Karpas-422 (cell line): ENCODE measurements around the gene PHGDH. TPM values are rescaled to one million over a fixed set of nuclear protein-coding genes. Genes with fewer than 3 reads are reported as not detected.
"Not testable (repeated sequence)": the region's sequence is repeated elsewhere in the genome, so short reads cannot be mapped to it uniquely, and the experiment has no call there.

Experiments
- DNase-seq: peaks from one replicate; pipeline ENCODE4 v3.0.0-alpha.2; 2015
- H2AFZ ChIP-seq: fragments of 200-600 bp; sonication (generic); 2 replicates; pipeline ENCODE4 v1.6.1; 2014; ENCODE audit warnings: antibody characterized with exemption, low read length, mixed read lengths
- H3K27ac ChIP-seq: fragments of 200-600 bp; sonication (generic); 2 replicates; pipeline ENCODE4 v1.5.1; 2014; ENCODE audit warnings: mild to moderate bottlenecking, low read length, moderate library complexity
- H3K27me3 ChIP-seq: fragments of 200-600 bp; sonication (generic); 2 replicates; pipeline ENCODE4 v1.6.1; 2014; ENCODE audit warnings: low read length, mixed read lengths
- H3K36me3 ChIP-seq: fragments of 200-600 bp; sonication (generic); 2 replicates; pipeline ENCODE4 v1.6.1; 2014; ENCODE audit warnings: low read length, mixed read lengths; ENCODE audit not compliant: insufficient read depth
- H3K4me1 ChIP-seq: fragments of 200-600 bp; sonication (generic); 2 replicates; pipeline ENCODE4 v1.6.1; 2014; ENCODE audit warnings: mild to moderate bottlenecking, low read length, mixed read lengths
- H3K4me2 ChIP-seq: fragments of 200-600 bp; sonication (generic); 2 replicates; pipeline ENCODE4 v1.6.1; 2014; ENCODE audit warnings: low read length, low read depth, mild to moderate bottlenecking; ENCODE audit not compliant: poor library complexity, severe bottlenecking
- H3K4me3 ChIP-seq: fragments of 200-600 bp; sonication (generic); 2 replicates; pipeline ENCODE4 v1.5.1; 2014; ENCODE audit warnings: mild to moderate bottlenecking, antibody characterized with exemption, low read length, mixed read lengths
- H3K79me2 ChIP-seq: fragments of 200-600 bp; sonication (generic); 2 replicates; pipeline ENCODE4 v1.6.1; 2014; ENCODE audit warnings: mild to moderate bottlenecking, low read length, mixed read lengths
- H3K9ac ChIP-seq: fragments of 200-600 bp; sonication (generic); 2 replicates; pipeline ENCODE4 v1.6.0; 2014; ENCODE audit warnings: low read length
- H3K9me2 ChIP-seq: fragments of 200-600 bp; sonication (generic), shearing (Covaris generic); replicated peaks from 2 replicates; pipeline ENCODE4 v1.6.0; 2014; ENCODE audit warnings: mild to moderate bottlenecking, low read length, moderate library complexity; ENCODE audit not compliant: insufficient read depth
- H3K9me3 ChIP-seq: fragments of 300-700, 200-600 bp; sonication (generic); 2 replicates; pipeline ENCODE4 v1.6.1; 2014; ENCODE audit warnings: low read length, mixed read lengths
- H4K20me1 ChIP-seq: fragments of 200-600 bp; sonication (generic); 2 replicates; pipeline ENCODE4 v1.6.1; 2014; ENCODE audit warnings: mild to moderate bottlenecking, antibody characterized with exemption, low read length, low read depth; ENCODE audit not compliant: insufficient read depth
- total RNA-seq: library from RNA; depleted of rRNA; stranded (reverse); fragments of >200 nt; shearing (Covaris generic); gene quantifications from 2 replicates; pipeline ENCODE4 v1.2.3, GENCODE V29; 2014; ENCODE audit warnings: low replicate concordance

The PHGDH gene
- total RNA-seq, 1 experiment from 2014 or later: 16.3 TPM

- Histone ChIP-seq H4K20me1 (no peaks in the 10 kb centered on the region), H3K4me2 (no peak overlapping the region), H3K27ac (no peak overlapping the region), H3K9ac (no peak overlapping the region), H2AFZ (no peak overlapping the region), H3K4me3 (no peak overlapping the region), H3K27me3 (no peaks in the 10 kb centered on the region), H3K36me3 (no peaks in the 10 kb centered on the region), H3K79me2 (no peaks in the 10 kb centered on the region), H3K9me2 (no peaks in the 10 kb centered on the region), H3K4me1 (no peaks in the 10 kb centered on the region), H3K9me3 (no peaks in the 10 kb centered on the region)
- DNase-seq: no peak
Observed at GRCh38 chr1:119703666-119704450, 7.9 kb upstream of the PHGDH start.

GRCh38 chr1:119706599-119706998 is 5.1 kb upstream of the PHGDH start:
- not testable (repeated sequence) for H3K27ac ChIP-seq, H3K4me1 ChIP-seq, H3K4me2 ChIP-seq, H3K27me3 ChIP-seq, H2AFZ ChIP-seq, H3K9ac ChIP-seq, H3K79me2 ChIP-seq, H3K36me3 ChIP-seq, DNase-seq, H3K9me3 ChIP-seq, H4K20me1 ChIP-seq, H3K9me2 ChIP-seq, H3K4me3 ChIP-seq

- not testable (repeated sequence) for H3K27me3 ChIP-seq, H3K27ac ChIP-seq, H3K4me3 ChIP-seq, H3K4me2 ChIP-seq, H3K9ac ChIP-seq, H3K4me1 ChIP-seq, H3K36me3 ChIP-seq, H3K79me2 ChIP-seq, H3K9me2 ChIP-seq, H3K9me3 ChIP-seq, DNase-seq, H4K20me1 ChIP-seq, H2AFZ ChIP-seq
Observed at GRCh38 chr1:119711356-119711803, 354 bp upstream of the PHGDH start.

- Histone ChIP-seq H3K9ac (peak overlapping the region; percentile 43; the same call in 1 of the 2 replicates), H3K79me2 (no peaks in the 10 kb centered on the region), H3K9me3 (no peaks in the 10 kb centered on the region), H3K9me2 (no peaks in the 10 kb centered on the region), H3K27ac (no peak overlapping the region), H3K36me3 (no peaks in the 10 kb centered on the region), H3K4me3 (peak overlapping the region; percentile 43; the same call in 1 of the 2 replicates), H3K27me3 (no peaks in the 10 kb centered on the region), H2AFZ (no peak overlapping the region), H4K20me1 (no peaks in the 10 kb centered on the region), H3K4me1 (no peaks in the 10 kb centered on the region; the same call in 1 of the 2 replicates), H3K4me2 (no peak overlapping the region)
- DNase-seq: no peak
Observed at GRCh38 chr1:119712342-119713038, 756 bp downstream of the PHGDH start.

- Histone ChIP-seq H3K4me2 (no peak overlapping the region), H3K9me3 (no peaks in the 10 kb centered on the region), H3K9me2 (no peaks in the 10 kb centered on the region), H3K27me3 (no peaks in the 10 kb centered on the region), H3K9ac (peak overlapping the region; percentile 24; the same call in 1 of the 2 replicates), H4K20me1 (no peaks in the 10 kb centered on the region), H3K4me1 (no peaks in the 10 kb centered on the region; the same call in 1 of the 2 replicates), H3K36me3 (no peaks in the 10 kb centered on the region), H3K27ac (no peak overlapping the region), H2AFZ (no peak overlapping the region), H3K4me3 (peak overlapping the region; percentile 19; the same call in 1 of the 2 replicates), H3K79me2 (no peaks in the 10 kb centered on the region)
- no peak for DNase-seq
Observed at GRCh38 chr1:119713039-119713748, 1.5 kb downstream of the PHGDH start.

GRCh38 chr1:119713749-119714456 is 2.2 kb downstream of the PHGDH start:
- no peaks in the 10 kb centered on the region; the same call in 1 of the 2 replicates for H3K4me1 ChIP-seq
- DNase-seq: no peak
- no peaks in the 10 kb centered on the region for H3K79me2 ChIP-seq
- no peak overlapping the region for H2AFZ ChIP-seq
- no peaks in the 10 kb centered on the region for H4K20me1 ChIP-seq
- H3K4me2 ChIP-seq: no peak overlapping the region
- H3K9me2 ChIP-seq: no peaks in the 10 kb centered on the region
- H3K36me3 ChIP-seq: no peaks in the 10 kb centered on the region
- H3K9ac ChIP-seq: no peak overlapping the region
- no peak overlapping the region for H3K4me3 ChIP-seq
- H3K9me3 ChIP-seq: no peaks in the 10 kb centered on the region
- no peaks in the 10 kb centered on the region for H3K27me3 ChIP-seq
- H3K27ac ChIP-seq: no peak overlapping the region

- Histone ChIP-seq H3K36me3 (no peaks in the 10 kb centered on the region), H3K4me2 (no peak overlapping the region), H3K9ac (no peak overlapping the region), H2AFZ (no peak overlapping the region), H3K4me1 (no peaks in the 10 kb centered on the region; the same call in 1 of the 2 replicates), H3K9me2 (no peaks in the 10 kb centered on the region), H3K27me3 (no peaks in the 10 kb centered on the region), H3K79me2 (no peaks in the 10 kb centered on the region), H3K4me3 (no peak overlapping the region), H3K27ac (no peak overlapping the region), H4K20me1 (no peaks in the 10 kb centered on the region), H3K9me3 (no peaks in the 10 kb centered on the region)
- no peak for DNase-seq
Observed at GRCh38 chr1:119714583-119714982, 2.8 kb downstream of the PHGDH start.
